Naive thymus-derived CD8-positive, alpha-beta T cell (primary cell): ENCODE data around the gene AMIGO3. TPM values are rescaled to one million over a fixed set of nuclear protein-coding genes. Genes with fewer than 3 reads are reported as not detected.
A peak's percentile ranks its signal among the peaks of the same experiment; 100 is the strongest.

Source experiments
- ATAC-seq, 2 donors: fragments of 150-1000 bp; cut with Tn5 transposase in 1 of 2; sonication (Bioruptor Pico), chemical (Tn5 transposase) in 1 of 2; 1 replicate in 1 of 2; 2 replicates in 1 of 2; pipeline ENCODE4 v1.10.0; 2021; ENCODE audit warnings: mild to moderate bottlenecking in 2 of 2, moderate library complexity in 2 of 2
- POLR2A ChIA-PET: fragments of 350-600 bp; sonication (Branson Sonifier 250); formaldehyde crosslinking; loops from one replicate; lab custom pipeline; 2021; ENCODE audit warnings: antibody characterized with exemption; lab: Charles Lee
- DNase-seq, 10 donors: peaks; one replicate each; pipeline versions ENCODE4 v3.0.0 to v3.0.0-alpha.2; 2020 to 2022
- H3K27ac Mint-ChIP-seq, 10 donors: one replicate each; pipeline ENCODE4 v1.8.0; 2020 to 2022; ENCODE audit warnings: mild to moderate bottlenecking in 10 of 10, mixed read lengths in 10 of 10, moderate library complexity in 4 of 10, inconsistent platforms in 1 of 10
- H3K27me3 Mint-ChIP-seq, 5 donors: one replicate each; pipeline ENCODE4 v1.8.0; 2021 to 2022; ENCODE audit warnings: mixed read lengths in 5 of 5
- H3K36me3 Mint-ChIP-seq, 3 donors: one replicate each; pipeline ENCODE4 v1.8.0; 2020 to 2022; ENCODE audit warnings: mixed read lengths in 3 of 3, mild to moderate bottlenecking in 2 of 3, inconsistent platforms in 1 of 3
- H3K4me1 Mint-ChIP-seq, 4 donors: one replicate each; pipeline ENCODE4 v1.8.0; 2021 to 2022; ENCODE audit warnings: mixed read lengths in 4 of 4
- H3K4me3 Mint-ChIP-seq, 10 donors: one replicate each; pipeline ENCODE4 v1.8.0; 2020 to 2022; ENCODE audit warnings: mild to moderate bottlenecking in 10 of 10, mixed read lengths in 10 of 10, moderate library complexity in 6 of 10, inconsistent platforms in 1 of 10
- H3K9me3 Mint-ChIP-seq, 9 donors: one replicate each; pipeline ENCODE4 v1.8.0; 2020 to 2022; ENCODE audit warnings: mixed read lengths in 9 of 9, mild to moderate bottlenecking in 3 of 9, inconsistent platforms in 1 of 9, moderate library complexity in 1 of 9
- polyA plus RNA-seq, 3 donors: library from polyadenylated mRNA; unstranded; fragments of 300-500 nt; fragmentation: Illumina TruSeq; gene quantifications; one replicate each; pipeline ENCODE4 v1.2.3, GENCODE V29; 2021
- total RNA-seq, 8 experiments: library from RNA in 2 of 8; stranded (reverse) in 2 of 8; gene quantifications; one replicate each; pipeline ENCODE4 v1.2.3 and lab custom pipeline; 2021 to 2026

AMIGO3 gene
- total and polyA plus RNA-seq, 5 experiments from 2014 or later = 1.0 to 1.5 (median 1.2) TPM

- no peaks in the 10 kb centered on the region for H3K27me3 Mint-ChIP-seq
- H3K4me3 Mint-ChIP-seq = peak overlapping the region in 1 of 10 donors; percentile 7
- peaks cover 0 to under 1% (median 0%) of the 10 kb centered on the region in 3 donors for H3K36me3 Mint-ChIP-seq
Measured at GRCh38 chr3:49716169-49716568, 3.3 kb downstream of the AMIGO3 start.

GRCh38 chr3:49715611-49716121 is 3.8 kb downstream of the AMIGO3 start:
- Mint-ChIP-seq H3K27ac (no peak overlapping the region), H3K36me3 (peaks cover 0 to 3% (median 0%) of the 10 kb centered on the region in 3 donors), H3K4me3 (no peak overlapping the region), H3K9me3 (no peaks in the 10 kb centered on the region), H3K4me1 (peaks cover 15 to 52% (median 39%) of the 10 kb centered on the region in 4 donors), H3K27me3 (no peaks in the 10 kb centered on the region)
- DNase-seq (no peak), ATAC-seq (no peak)
- POLR2A ChIA-PET = interaction anchor here (1.0 to 1.5 kb wide), 2 partner anchors 9 to 12 kb away, joined by 3 to 4 read pairs; no protein-coding TSS in a partner anchor

More at GRCh38 chr3:49716169-49716568, 3.3 kb downstream of the AMIGO3 start:
- Mint-ChIP-seq H3K4me1 (peaks cover 19 to 56% (median 41%) of the 10 kb centered on the region in 4 donors), H3K9me3 (no peaks in the 10 kb centered on the region), H3K27ac (peak overlapping the region in 1 of 10 donors; percentile 43)
- ATAC-seq (no peak), DNase-seq (no peak)
- POLR2A ChIA-PET = interaction anchor here (1.5 kb wide), 1 partner anchor 11 kb away, joined by 4 read pairs; no protein-coding TSS in a partner anchor

GRCh38 chr3:49714728-49715550 is 4.5 kb downstream of the AMIGO3 start:
- Mint-ChIP-seq H3K9me3 (no peaks in the 10 kb centered on the region), H3K36me3 (peaks cover 0 to 3% (median 0%) of the 10 kb centered on the region in 3 donors), H3K27ac (peak overlapping the region in 3 of 10 donors; percentile 53 to 71 (median 70)), H3K4me1 (peaks cover 15 to 47% (median 36%) of the 10 kb centered on the region in 4 donors), H3K4me3 (peak overlapping the region in 2 of 10 donors; percentile 37 to 58), H3K27me3 (no peaks in the 10 kb centered on the region)
- ATAC-seq = no peak
- DNase-seq = no peak
- POLR2A ChIA-PET = interaction anchor here (0.8 to 1.5 kb wide), 3 partner anchors 8 to 13 kb away, joined by 3 to 4 read pairs (median 3); no protein-coding TSS in a partner anchor

DNA sequence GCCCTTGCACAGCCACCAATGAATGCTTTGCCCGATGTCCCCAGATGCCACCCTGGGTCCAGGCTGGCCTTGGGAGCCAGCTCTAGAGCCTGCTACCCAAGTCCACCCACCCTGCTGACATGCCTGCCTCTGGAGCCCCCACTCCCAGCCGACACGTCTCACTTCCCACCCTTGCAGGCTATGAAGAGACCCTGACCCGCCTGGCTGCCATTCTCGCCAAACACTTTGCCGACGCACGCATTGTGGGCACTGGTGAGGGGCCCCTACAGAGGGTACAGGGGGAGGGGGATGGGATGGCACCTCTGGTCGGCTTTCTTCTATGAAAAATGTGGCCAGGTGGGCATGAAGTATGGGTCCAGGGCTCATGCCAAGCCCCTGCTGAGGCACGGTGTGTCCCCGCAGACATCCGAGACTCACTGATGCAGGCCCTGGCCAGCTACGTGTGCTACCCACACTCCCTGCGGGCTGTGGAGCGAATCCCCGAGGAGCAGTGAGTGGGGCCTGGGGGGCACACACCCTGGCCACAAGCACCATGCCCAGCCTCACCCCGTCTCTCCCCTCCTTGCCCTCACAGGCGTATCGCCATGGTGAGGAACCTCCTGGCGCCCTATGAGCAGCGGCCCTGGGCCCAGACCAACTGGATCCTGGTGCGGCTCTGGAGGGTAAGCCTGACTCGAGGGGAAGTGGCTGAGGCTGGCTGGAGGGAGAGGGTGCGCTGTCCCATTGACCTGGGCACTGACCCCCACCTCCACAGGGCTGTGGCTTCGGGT is 6.0 kb downstream of the AMIGO3 start:
- no peak overlapping the region for H3K4me3 Mint-ChIP-seq
- H3K4me1 Mint-ChIP-seq = peaks cover 10 to 35% (median 23%) of the 10 kb centered on the region in 4 donors
- ATAC-seq (no peak), DNase-seq (peak in 1 of 10 donors; percentile 36)
- H3K9me3 Mint-ChIP-seq = no peaks in the 10 kb centered on the region
- POLR2A ChIA-PET = interaction anchor here (1.3 to 1.5 kb wide), 2 partner anchors 9 to 11 kb away, joined by 4 to 6 read pairs; partner anchors contain the start of gene GMPPB
- peaks cover 0 to 3% (median 0%) of the 10 kb centered on the region in 3 donors for H3K36me3 Mint-ChIP-seq
- no peaks in the 10 kb centered on the region for H3K27me3 Mint-ChIP-seq
- H3K27ac Mint-ChIP-seq = peak overlapping the region in 1 of 10 donors; percentile 55

DNA sequence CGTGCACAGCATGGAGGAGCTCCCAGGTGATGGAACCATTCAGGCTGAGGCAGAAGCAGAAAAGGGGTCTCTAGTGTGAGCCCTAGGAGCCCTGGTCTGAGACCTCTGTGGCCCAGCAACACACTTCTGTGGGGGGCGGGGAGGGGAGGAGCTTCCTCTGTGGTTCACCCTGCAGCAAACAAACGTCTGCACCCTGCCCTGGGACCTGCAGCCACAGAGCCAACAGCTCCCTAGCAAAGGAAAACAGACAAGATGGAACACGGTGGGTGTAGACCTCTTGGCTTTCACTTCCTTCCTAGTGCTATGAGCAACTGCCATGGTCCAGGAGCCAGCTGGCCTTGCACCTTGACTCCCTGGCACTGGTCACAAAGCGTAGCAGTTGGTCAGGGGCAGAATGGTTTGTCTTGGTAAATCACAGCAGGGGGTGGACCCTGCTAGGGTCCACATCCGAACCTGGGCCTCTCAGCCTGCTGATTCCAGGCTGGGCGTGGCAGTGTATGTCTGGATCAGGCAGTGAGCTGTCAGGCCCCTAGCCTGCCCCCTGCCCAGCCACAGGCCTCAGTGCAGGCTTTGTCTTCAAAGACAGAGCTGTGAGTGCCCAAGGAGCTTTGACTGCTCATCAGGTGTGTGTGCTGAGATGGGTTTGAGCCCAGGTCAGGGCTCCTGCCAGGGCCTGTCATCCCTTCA is 6.7 kb downstream of the AMIGO3 start:
- H3K4me1 Mint-ChIP-seq = peaks cover 12 to 33% (median 20%) of the 10 kb centered on the region in 4 donors
- no peaks in the 10 kb centered on the region for H3K9me3 Mint-ChIP-seq
- H3K27me3 Mint-ChIP-seq = no peaks in the 10 kb centered on the region
- peak in 1 of 2 donors; percentile 35 for ATAC-seq
- peak overlapping the region in 8 of 10 donors; percentile 6 to 82 (median 41) for H3K27ac Mint-ChIP-seq
- peak overlapping the region in 2 of 10 donors; percentile 13 to 41 for H3K4me3 Mint-ChIP-seq
- peak in 1 of 10 donors; percentile 64 for DNase-seq
- POLR2A ChIA-PET = interaction anchor here (1.3 to 1.7 kb wide), 3 partner anchors 10 to 12 kb away, joined by 4 to 6 read pairs (median 4); partner anchors contain the start of gene GMPPB
- H3K36me3 Mint-ChIP-seq = peaks cover 0 to 7% (median 0%) of the 10 kb centered on the region in 3 donors

DNA sequence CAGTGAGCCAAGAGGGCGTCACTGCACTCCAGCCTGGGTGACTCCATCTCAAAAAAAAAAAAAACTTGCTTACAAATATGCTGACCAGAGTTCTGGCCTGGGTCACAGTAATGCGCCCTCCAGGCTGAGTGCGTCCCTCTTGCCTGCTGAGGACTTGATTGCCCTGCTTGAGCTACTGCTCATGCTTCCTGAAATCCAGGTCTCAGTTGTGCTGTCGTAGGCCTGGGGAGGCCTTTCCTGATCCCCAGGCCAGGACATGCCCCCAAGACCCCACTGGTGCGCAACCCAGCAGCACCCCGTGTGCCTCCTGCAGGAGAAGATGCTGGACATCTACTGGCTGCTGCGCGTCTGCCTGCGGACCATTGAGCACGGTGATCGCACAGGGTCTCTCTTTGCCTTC is 7.3 kb downstream of the AMIGO3 start:
- POLR2A ChIA-PET = interaction anchor here (1.3 to 1.7 kb wide), 3 partner anchors 11 to 12 kb away, joined by 4 to 6 read pairs (median 4); partner anchors contain the start of gene GMPPB
- H3K27ac Mint-ChIP-seq = peak overlapping the region in 5 of 10 donors; percentile 28 to 82 (median 47)

GRCh38 chr3:49711489-49711888 is 8.0 kb downstream of the AMIGO3 start:
- POLR2A ChIA-PET = interaction anchor here (1.7 kb wide), 1 partner anchor 10 kb away, joined by 4 read pairs; no protein-coding TSS in a partner anchor
- ATAC-seq (no peak), DNase-seq (peak in 1 of 10 donors; percentile 49)
- H3K9me3 Mint-ChIP-seq = no peaks in the 10 kb centered on the region
- H3K36me3 Mint-ChIP-seq = peaks cover 0 to 13% (median 0%) of the 10 kb centered on the region in 3 donors
- peaks cover 12 to 30% (median 18%) of the 10 kb centered on the region in 4 donors for H3K4me1 Mint-ChIP-seq
- H3K27ac Mint-ChIP-seq = peak overlapping the region in 9 of 10 donors; percentile 28 to 87 (median 63)
- peak overlapping the region in 1 of 10 donors; percentile 30 for H3K4me3 Mint-ChIP-seq
- no peaks in the 10 kb centered on the region for H3K27me3 Mint-ChIP-seq

More for the DNA sequence above, 7.3 kb downstream of the AMIGO3 start:
- H3K36me3 Mint-ChIP-seq = peaks cover 0 to 11% (median 0%) of the 10 kb centered on the region in 3 donors
- peaks cover 12 to 30% (median 18%) of the 10 kb centered on the region in 4 donors for H3K4me1 Mint-ChIP-seq
- no peaks in the 10 kb centered on the region for H3K9me3 Mint-ChIP-seq
- ATAC-seq = no peak
- no peak for DNase-seq
- H3K4me3 Mint-ChIP-seq = peak overlapping the region in 2 of 10 donors; percentile 13 to 22
- H3K27me3 Mint-ChIP-seq = no peaks in the 10 kb centered on the region

- H3K27me3 Mint-ChIP-seq = no peaks in the 10 kb centered on the region
- peaks cover 0 to 13% (median 0%) of the 10 kb centered on the region in 3 donors for H3K36me3 Mint-ChIP-seq
- peaks cover 12 to 28% (median 18%) of the 10 kb centered on the region in 4 donors for H3K4me1 Mint-ChIP-seq
- DNase-seq (no peak), ATAC-seq (no peak)
- no peaks in the 10 kb centered on the region for H3K9me3 Mint-ChIP-seq
- POLR2A ChIA-PET = no interaction called here
- H3K4me3 Mint-ChIP-seq = no peak overlapping the region
- peak overlapping the region in 1 of 10 donors; percentile 40 for H3K27ac Mint-ChIP-seq
Measured at GRCh38 chr3:49709852-49710251, 9.6 kb downstream of the AMIGO3 start.

DNA sequence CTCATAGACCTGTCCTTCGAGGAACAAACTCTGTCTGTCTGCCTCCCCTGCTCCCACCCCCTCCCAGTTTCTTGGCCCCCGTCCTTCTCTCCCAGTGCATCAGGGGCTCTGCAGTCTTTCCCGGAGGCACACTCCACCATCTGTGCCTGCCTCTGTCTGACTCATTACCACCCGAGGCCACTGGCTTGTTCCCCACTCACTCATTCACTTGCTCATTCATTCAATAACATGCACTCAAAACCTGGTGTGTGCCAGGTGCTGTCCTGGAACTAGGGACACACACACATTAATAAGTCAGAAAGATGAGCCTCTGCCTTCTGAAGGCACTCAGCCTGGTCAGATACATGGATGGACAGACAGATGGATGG is 12.4 kb downstream of the AMIGO3 start:
- H3K27ac Mint-ChIP-seq = peak overlapping the region in 2 of 10 donors; percentile 49 to 79
- POLR2A ChIA-PET = interaction anchor here (1.4 kb wide), 1 partner anchor 12 kb away, joined by 4 read pairs; the partner anchor contains the start of gene AMIGO3
- H3K4me3 Mint-ChIP-seq = no peak overlapping the region
- H3K36me3 Mint-ChIP-seq = peaks cover 0 to 18% (median 0%) of the 10 kb centered on the region in 3 donors
- ATAC-seq (no peak), DNase-seq (no peak)
- no peaks in the 10 kb centered on the region for H3K9me3 Mint-ChIP-seq
- no peaks in the 10 kb centered on the region for H3K27me3 Mint-ChIP-seq
- H3K4me1 Mint-ChIP-seq = peaks cover 11 to 16% (median 15%) of the 10 kb centered on the region in 4 donors

GRCh38 chr3:49706456-49707112 is 12.9 kb downstream of the AMIGO3 start:
- peaks cover 8 to 14% (median 11%) of the 10 kb centered on the region in 4 donors for H3K4me1 Mint-ChIP-seq
- no peaks in the 10 kb centered on the region for H3K9me3 Mint-ChIP-seq
- POLR2A ChIA-PET = interaction anchor here (1.4 kb wide), 1 partner anchor 13 kb away, joined by 4 read pairs; the partner anchor contains the start of gene AMIGO3
- peaks cover 0 to 18% (median 0%) of the 10 kb centered on the region in 3 donors for H3K36me3 Mint-ChIP-seq
- H3K27me3 Mint-ChIP-seq = no peaks in the 10 kb centered on the region
- ATAC-seq (no peak), DNase-seq (peak in 1 of 10 donors; percentile 52)
- no peak overlapping the region for H3K4me3 Mint-ChIP-seq
- no peak overlapping the region for H3K27ac Mint-ChIP-seq
